ENCODE results near the gene UMPS. TPM values are rescaled to one million over a fixed set of nuclear protein-coding genes. Genes with fewer than 3 reads are reported as not detected.

The UMPS gene
- total RNA-seq, 4 donors from 2014 or later = 18.5 to 37.4 (median 25.5) TPM

DNA sequence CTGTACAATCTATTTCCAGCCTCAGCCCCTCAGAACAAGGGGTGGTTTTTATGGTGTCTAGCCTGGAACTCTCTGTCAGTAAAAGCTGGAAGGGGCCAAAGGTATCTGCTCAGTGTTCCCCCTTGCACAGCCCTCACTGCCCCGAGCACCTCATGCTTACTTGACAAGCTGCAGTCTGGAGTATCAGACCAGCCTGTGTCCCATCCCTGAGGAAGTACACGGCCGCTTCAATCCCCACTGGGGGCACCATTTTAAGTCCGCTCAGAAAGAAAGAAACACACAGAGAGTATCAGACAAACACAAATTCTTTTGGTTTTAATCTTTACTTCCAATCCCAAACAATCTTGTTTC lies 32.4 kb downstream of the UMPS start:
- intact Hi-C loops (cut with DNase I) = no loop called here
- no peak for DNase-seq
- 84 to 97% methylated on average over 4 of the region's 4 CpGs for WGBS, 2 donors
- no peak for TF ChIP-seq POLR2A (IDR thresholded peaks at IDR 0.05)
- TF ChIP-seq, protein P1, sequence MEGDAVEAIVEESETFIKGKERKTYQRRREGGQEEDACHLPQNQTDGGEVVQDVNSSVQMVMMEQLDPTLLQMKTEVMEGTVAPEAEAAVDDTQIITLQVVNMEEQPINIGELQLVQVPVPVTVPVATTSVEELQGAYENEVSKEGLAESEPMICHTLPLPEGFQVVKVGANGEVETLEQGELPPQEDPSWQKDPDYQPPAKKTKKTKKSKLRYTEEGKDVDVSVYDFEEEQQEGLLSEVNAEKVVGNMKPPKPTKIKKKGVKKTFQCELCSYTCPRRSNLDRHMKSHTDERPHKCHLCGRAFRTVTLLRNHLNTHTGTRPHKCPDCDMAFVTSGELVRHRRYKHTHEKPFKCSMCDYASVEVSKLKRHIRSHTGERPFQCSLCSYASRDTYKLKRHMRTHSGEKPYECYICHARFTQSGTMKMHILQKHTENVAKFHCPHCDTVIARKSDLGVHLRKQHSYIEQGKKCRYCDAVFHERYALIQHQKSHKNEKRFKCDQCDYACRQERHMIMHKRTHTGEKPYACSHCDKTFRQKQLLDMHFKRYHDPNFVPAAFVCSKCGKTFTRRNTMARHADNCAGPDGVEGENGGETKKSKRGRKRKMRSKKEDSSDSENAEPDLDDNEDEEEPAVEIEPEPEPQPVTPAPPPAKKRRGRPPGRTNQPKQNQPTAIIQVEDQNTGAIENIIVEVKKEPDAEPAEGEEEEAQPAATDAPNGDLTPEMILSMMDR (IDR thresholded peaks at IDR 0.05) = no peak
- H3K36me3 ChIP-seq = peaks cover 6 to 11% of the 10 kb centered on the region in 2 donors
- peaks cover 3 to 5% of the 10 kb centered on the region in 2 donors for H3K4me1 ChIP-seq
- no peak overlapping the region for H3K27ac ChIP-seq
- H3K4me3 ChIP-seq (replicated peaks in 1 of 3) = no peak overlapping the region
- H3K27me3 ChIP-seq = no peaks in the 10 kb centered on the region
- H3K9me3 ChIP-seq = no peaks in the 10 kb centered on the region

GRCh38 chr3:124763206-124763605 lies 33.0 kb downstream of the UMPS start:
- peaks cover 6 to 15% of the 10 kb centered on the region in 2 donors for H3K36me3 ChIP-seq
- WGBS, 2 donors = 95 to 98% methylated on average over 5 to 6 of the region's 8 CpGs
- H3K4me1 ChIP-seq = peaks cover 3 to 5% of the 10 kb centered on the region in 2 donors
- DNase-seq = no peak
- intact Hi-C loops (cut with DNase I) = no loop called here
- no peak for TF ChIP-seq POLR2A (IDR thresholded peaks at IDR 0.05)
- TF ChIP-seq, protein P1 (IDR thresholded peaks at IDR 0.05) = no peak
- no peak overlapping the region for H3K4me3 ChIP-seq (replicated peaks in 1 of 3)
- no peaks in the 10 kb centered on the region for H3K9me3 ChIP-seq
- no peak overlapping the region for H3K27ac ChIP-seq
- H3K27me3 ChIP-seq = no peaks in the 10 kb centered on the region

- Histone ChIP-seq H3K4me1 (peaks cover 3 to 5% of the 10 kb centered on the region in 2 donors), H3K4me3 (replicated peaks in 1 of 3) (no peak overlapping the region), H3K27ac (no peak overlapping the region), H3K36me3 (peaks cover 12 to 17% of the 10 kb centered on the region in 2 donors), H3K27me3 (no peaks in the 10 kb centered on the region), H3K9me3 (no peaks in the 10 kb centered on the region)
- WGBS, 2 donors = 93 to 94% methylated on average over 15 of the region's 15 CpGs
- DNase-seq = no peak
- intact Hi-C loops (cut with DNase I) = no loop called here
- TF ChIP-seq, protein P1 (IDR thresholded peaks at IDR 0.05) = no peak
- no peak for TF ChIP-seq POLR2A (IDR thresholded peaks at IDR 0.05)
Measured at GRCh38 chr3:124763644-124764358, 33.5 kb downstream of the UMPS start.

DNA sequence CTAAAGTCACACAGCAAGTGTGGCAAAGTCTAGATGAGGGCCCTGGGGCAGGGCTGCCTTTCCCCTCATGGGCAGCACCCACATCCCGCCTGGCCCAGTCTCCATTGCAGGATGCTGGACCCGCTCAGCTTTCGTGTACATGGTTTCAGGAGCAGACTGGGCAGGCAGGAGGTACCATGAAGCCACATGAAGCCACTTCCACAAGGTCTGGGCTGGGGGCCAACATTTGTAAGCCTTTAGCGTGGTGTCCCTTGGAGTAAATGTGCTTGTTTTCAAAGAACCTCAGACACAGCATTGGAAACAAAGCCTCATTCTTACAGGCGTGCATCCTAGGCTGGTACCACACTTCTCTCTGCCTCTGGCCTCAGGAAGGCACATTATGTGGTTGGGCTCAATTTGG lies 34.5 kb downstream of the UMPS start:
- Histone ChIP-seq H3K9me3 (no peaks in the 10 kb centered on the region), H3K4me3 (replicated peaks in 1 of 3) (no peak overlapping the region), H3K36me3 (peaks cover 12 to 17% of the 10 kb centered on the region in 2 donors), H3K27me3 (no peaks in the 10 kb centered on the region), H3K27ac (no peak overlapping the region), H3K4me1 (peaks cover 3 to 5% of the 10 kb centered on the region in 2 donors)
- 76 to 90% methylated on average over 5 of the region's 5 CpGs for WGBS, 2 donors
- peak in 1 of 2 donors; percentile 39 for DNase-seq
- intact Hi-C loops (cut with DNase I) = no loop called here
- no peak for TF ChIP-seq POLR2A (IDR thresholded peaks at IDR 0.05)
- TF ChIP-seq, protein P1 (IDR thresholded peaks at IDR 0.05) = no peak

DNA sequence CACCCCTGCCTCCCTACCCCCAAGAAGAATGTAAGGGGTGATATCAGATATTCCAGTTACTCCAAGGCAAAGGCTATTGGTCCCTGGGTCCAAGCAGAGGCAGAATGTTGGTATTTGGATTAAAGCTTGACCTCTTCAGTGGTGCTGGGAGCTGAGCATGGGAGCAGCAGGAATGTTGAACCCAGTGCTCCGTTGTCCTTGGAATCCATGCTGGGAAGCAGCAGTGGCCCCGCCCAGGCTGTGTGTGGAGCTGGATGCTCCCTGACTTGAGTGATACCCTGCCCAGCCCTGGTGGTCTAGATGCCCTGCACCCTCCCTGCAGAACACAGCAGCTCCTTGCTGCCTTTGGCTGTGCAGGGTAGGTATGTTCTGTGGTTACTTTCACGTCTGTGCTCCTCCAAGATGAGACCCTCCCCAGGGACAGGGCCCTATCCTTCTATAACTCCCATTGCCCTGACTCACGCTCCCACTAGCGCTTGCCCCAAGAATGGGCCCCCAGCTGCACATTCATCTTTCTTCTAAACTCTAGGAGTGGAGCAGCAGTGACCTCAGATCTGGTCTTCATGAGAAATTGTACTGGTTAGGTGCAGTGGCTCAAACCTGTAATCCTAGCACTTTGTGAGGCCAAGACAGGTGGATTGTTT lies 35.1 kb downstream of the UMPS start:
- no peaks in the 10 kb centered on the region for H3K27me3 ChIP-seq
- TF ChIP-seq POLR2A (IDR thresholded peaks at IDR 0.05) = no peak
- TF ChIP-seq, protein P1 (IDR thresholded peaks at IDR 0.05) = no peak
- H3K27ac ChIP-seq = no peak overlapping the region
- no peak overlapping the region for H3K4me3 ChIP-seq (replicated peaks in 1 of 3)
- no peak for DNase-seq
- intact Hi-C loops (cut with DNase I) = no loop called here
- peaks cover 3 to 7% of the 10 kb centered on the region in 2 donors for H3K4me1 ChIP-seq
- H3K9me3 ChIP-seq = no peaks in the 10 kb centered on the region
- 81 to 96% methylated on average over 5 of the region's 5 CpGs for WGBS, 2 donors
- peaks cover 12 to 17% of the 10 kb centered on the region in 2 donors for H3K36me3 ChIP-seq
